ENCODE data around the gene ZNF324.
"Not testable (repeated sequence)": the region's sequence is repeated elsewhere in the genome, so short reads cannot be mapped to it uniquely, and the experiment has no call there.

The ZNF324 gene

DNA sequence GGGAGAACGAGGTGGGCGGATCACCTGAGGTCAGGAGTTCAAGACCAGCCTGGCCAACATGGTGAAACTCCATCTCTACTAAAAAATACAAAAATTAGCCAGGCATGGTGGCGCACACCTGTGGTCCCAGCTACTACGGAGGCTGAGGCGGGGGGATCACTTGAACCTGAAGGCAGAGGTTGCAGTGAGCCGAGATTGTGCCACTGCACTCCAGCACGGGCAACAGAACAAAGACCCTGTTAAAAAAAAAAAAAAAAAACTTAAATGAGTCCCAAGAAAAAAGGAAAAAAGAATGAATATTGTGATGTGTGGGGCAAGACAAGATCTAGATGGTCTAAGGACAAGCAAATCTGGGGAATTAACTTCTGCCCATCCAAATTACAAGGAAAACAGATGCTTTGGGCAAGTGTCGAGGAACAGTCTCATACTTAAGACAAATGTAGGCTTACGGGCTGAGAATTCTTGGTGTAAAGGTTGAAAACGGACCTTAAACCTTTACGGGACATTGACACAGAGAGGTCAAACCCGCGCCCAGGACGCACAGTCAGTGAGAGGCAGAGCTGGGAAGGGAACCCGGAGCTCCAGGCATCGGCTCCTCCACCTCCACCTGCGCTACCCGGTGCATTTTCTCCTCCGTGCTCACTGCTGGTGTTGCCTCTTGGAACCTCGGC, 656 bp upstream of the ZNF324 start:
- ChIA-PET POLR2A (ENCODE audit: low non-redundant PET) (interaction anchor here (1.0 kb wide), 1 partner anchor 45 kb away, joined by 3 read pairs; the partner anchor contains the start of gene SLC27A5), CTCF (no interaction called here)
- H3K27ac ChIP-seq = peak overlapping the region; percentile 72
- DNase-seq (ENCODE audit: low spot score) = no peak
- TF ChIP-seq, protein P1, sequence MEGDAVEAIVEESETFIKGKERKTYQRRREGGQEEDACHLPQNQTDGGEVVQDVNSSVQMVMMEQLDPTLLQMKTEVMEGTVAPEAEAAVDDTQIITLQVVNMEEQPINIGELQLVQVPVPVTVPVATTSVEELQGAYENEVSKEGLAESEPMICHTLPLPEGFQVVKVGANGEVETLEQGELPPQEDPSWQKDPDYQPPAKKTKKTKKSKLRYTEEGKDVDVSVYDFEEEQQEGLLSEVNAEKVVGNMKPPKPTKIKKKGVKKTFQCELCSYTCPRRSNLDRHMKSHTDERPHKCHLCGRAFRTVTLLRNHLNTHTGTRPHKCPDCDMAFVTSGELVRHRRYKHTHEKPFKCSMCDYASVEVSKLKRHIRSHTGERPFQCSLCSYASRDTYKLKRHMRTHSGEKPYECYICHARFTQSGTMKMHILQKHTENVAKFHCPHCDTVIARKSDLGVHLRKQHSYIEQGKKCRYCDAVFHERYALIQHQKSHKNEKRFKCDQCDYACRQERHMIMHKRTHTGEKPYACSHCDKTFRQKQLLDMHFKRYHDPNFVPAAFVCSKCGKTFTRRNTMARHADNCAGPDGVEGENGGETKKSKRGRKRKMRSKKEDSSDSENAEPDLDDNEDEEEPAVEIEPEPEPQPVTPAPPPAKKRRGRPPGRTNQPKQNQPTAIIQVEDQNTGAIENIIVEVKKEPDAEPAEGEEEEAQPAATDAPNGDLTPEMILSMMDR (conservative IDR thresholded peaks at IDR 0.05; ENCODE audit: low read depth) = no peak

DNA sequence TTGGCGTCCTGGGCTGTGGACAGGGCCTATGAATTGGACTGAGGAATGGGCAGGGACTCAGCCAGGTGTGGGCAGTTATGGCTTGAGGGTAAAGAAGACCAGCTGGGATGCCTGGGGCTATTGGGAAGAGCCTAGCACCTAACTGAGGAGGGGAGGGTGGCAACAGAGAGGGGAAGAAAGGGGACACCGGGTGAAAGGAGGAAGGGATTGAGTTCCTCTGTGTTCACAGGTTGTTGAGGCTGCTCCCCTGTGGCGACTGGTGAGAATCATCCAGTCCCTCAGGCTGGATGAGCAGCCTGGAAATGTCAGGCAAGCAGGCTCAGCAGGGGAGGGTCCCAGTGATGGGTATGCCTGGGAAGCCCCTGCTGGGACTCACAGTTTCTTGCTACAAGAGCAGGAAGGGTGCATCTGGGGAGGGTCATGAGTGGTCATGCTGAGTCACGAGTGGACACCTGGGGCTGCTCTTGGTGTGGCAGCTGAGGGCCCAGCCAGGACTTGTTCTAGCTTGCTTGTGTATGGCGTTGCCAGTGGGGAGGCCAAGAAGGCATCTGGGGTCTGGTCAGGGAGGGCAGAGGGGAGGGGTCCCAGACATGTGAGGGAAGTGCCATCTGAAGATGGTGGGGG, 1.4 kb downstream of the ZNF324 start:
- POLR2A ChIA-PET (ENCODE audit: low non-redundant PET) = no interaction called here
- TF ChIP-seq, protein P1 (conservative IDR thresholded peaks at IDR 0.05; ENCODE audit: low read depth) = no peak
- CTCF ChIA-PET = no interaction called here
- H3K27ac ChIP-seq = peak overlapping the region; percentile 50
- no peak for DNase-seq (ENCODE audit: low spot score)

DNA sequence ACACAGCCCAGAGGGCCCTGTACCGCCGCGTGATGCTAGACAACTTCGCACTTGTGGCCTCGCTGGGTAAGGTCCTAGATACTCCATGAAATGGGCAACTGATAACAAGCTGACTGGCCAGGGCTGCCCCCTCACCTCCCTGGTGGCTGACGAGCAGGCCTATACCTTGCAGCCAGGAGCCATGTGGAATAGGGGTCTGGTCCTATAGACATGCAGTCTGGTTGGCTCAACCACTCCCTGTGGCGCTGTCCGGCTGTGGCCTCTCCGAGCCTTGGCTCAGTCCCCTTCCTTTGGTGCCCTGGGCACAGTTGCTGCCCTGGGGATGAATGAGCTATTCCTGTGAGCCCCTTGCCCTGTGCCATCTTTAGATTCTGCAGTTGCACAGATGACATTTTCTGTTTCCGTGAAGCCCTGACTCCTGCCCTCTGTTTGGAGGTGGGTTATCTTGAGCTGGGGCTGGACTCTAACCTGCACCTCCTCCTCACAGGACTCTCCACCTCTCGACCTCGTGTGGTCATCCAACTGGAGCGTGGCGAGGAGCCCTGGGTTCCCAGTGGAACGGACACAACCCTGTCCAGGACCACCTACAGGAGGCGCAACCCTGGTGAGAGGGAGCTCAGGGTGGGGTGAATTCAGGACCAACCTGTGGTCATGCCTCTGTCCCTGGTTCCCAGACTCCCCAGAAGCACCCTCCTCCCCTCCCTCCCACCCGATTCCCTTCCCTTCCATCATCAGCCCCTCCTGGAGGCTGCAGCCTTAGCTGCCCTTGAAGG, 2.5 kb downstream of the ZNF324 start:
- ChIA-PET POLR2A (ENCODE audit: low non-redundant PET) (no interaction called here), CTCF (no interaction called here)
- TF ChIP-seq, protein P1 (conservative IDR thresholded peaks at IDR 0.05; ENCODE audit: low read depth) = no peak
- DNase-seq (ENCODE audit: low spot score) = no peak
- peak overlapping the region; percentile 50 for H3K27ac ChIP-seq

DNA sequence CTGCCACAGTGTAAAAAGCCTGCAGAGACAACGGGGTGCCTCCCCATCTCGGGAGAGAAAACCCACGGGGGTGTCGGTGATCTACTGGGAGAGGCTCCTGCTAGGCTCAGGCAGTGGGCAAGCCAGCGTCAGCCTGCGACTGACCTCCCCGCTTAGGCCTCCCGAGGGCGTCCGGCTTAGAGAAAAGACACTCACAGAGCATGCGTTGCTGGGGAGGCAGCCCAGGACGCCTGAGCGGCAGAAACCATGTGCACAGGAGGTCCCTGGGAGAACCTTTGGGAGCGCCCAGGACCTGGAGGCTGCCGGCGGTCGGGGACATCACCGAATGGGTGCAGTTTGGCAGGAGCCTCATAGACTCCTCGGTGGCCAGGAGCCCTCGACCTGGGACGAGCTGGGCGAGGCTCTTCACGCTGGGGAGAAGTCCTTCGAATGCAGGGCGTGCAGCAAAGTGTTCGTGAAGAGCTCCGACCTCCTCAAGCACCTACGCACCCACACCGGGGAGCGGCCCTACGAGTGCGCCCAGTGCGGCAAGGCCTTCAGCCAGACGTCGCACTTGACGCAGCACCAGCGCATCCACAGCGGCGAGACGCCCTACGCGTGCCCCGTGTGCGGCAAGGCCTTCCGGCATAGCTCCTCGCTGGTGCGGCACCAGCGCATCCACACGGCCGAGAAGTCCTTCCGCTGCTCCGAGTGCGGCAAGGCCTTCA, 4.1 kb downstream of the ZNF324 start:
- H3K27ac ChIP-seq; POLR2A ChIA-PET (ENCODE audit: low non-redundant PET); CTCF ChIA-PET; DNase-seq (ENCODE audit: low spot score): not testable (repeated sequence)

DNA sequence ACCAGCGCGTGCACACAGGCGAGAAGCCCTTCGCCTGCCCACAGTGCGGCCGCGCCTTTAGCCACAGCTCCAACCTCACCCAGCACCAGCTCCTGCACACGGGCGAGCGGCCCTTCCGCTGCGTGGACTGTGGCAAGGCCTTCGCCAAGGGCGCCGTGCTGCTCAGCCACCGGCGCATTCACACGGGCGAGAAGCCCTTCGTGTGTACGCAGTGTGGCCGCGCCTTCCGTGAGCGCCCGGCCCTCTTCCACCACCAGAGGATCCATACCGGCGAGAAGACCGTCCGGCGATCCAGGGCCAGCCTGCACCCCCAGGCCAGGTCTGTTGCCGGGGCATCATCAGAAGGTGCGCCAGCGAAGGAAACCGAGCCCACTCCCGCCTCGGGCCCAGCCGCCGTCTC, 4.9 kb downstream of the ZNF324 start:
- ChIA-PET POLR2A (ENCODE audit: low non-redundant PET) (no interaction called here), CTCF (no interaction called here)
- no peak for DNase-seq (ENCODE audit: low spot score)
- TF ChIP-seq, protein P1 (conservative IDR thresholded peaks at IDR 0.05; ENCODE audit: low read depth) = no peak
- H3K27ac ChIP-seq = no peak overlapping the region

DNA sequence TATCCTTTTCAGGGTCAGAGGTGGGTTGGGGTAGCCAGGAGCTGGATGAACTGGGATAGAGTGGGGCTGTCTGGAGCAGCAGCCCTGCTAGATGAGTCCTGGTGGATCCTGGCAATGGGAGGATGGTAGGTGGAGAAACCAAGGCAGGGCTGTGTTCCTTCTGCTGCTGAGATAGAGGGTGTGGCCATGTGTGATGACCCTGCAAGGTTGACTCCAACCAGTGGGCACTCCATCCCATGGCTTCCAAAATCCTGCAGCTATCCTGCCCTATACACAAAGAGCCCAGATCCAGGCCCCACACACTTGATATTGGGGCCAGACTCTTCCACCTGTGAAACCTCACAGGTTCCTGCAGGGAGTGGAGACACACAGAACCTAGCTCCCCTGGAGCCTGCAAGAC, 6.9 kb downstream of the ZNF324 start:
- ChIA-PET CTCF (no interaction called here), POLR2A (ENCODE audit: low non-redundant PET) (no interaction called here)
- no peak for DNase-seq (ENCODE audit: low spot score)
- H3K27ac ChIP-seq = peak overlapping the region; percentile 93
- TF ChIP-seq, protein P1 (conservative IDR thresholded peaks at IDR 0.05; ENCODE audit: low read depth) = no peak
